HepG2 (cell line): ENCODE measurements around the gene ABHD6.
"Not testable (repeated sequence)": the region's sequence is repeated elsewhere in the genome, so short reads cannot be mapped to it uniquely, and the experiment has no call there.

Experiments
- KDM1A ChIP-seq: IDR thresholded peaks from 2 replicates; pipeline ENCODE4 v1.6.1; 2016; ENCODE audit warnings: missing compliant biosample characterization
- MBD4 ChIP-seq: IDR thresholded peaks from 2 replicates; pipeline ENCODE4 v1.6.1; 2012; ENCODE audit warnings: low read length, inconsistent platforms, borderline replicate concordance
- NFIC ChIP-seq: IDR thresholded peaks from 2 replicates; pipeline ENCODE4 v1.6.1; 2012; ENCODE audit warnings: mild to moderate bottlenecking, low read length, inconsistent platforms
- TP53 ChIP-seq: sonication (generic); formaldehyde crosslinking; conservative IDR thresholded peaks from 2 replicates; pipeline ENCODE4 v1.4.0; 2020; ENCODE audit warnings: missing genetic modification reagents
- ZSCAN5A ChIP-seq: sonication (generic); formaldehyde crosslinking; IDR thresholded peaks from 2 replicates; pipeline ENCODE4 v1.8.0; 2022; ENCODE audit warnings: mild to moderate bottlenecking, missing genetic modification reagents, borderline replicate concordance
- ZZZ3 ChIP-seq: sonication (generic); formaldehyde crosslinking; IDR thresholded peaks from 2 replicates; pipeline ENCODE4 v1.4.0; 2020; ENCODE audit warnings: missing genetic modification reagents, mild to moderate bottlenecking, borderline replicate concordance

DNA sequence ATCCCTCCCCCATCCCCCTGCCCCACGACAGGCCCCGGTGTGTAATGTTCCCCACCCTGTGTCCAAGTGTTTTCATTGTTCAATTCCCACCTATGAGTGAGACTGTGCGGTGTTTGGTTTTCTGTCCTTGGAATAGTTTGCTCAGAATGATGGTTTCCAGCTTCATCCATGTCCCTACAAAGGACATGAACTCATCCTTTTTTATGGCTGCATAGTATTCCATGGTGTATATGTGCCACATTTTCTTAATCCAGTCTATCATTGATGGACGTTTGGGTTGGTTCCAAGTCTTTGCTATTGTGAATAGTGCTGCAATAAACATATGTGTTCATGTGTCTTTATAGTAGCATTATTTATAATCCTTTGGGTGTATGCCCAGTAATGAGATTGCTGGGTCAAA, 5.3 kb downstream of the ABHD6 start:
- not testable (repeated sequence) for TF ChIP-seq NFIC; ZZZ3; TP53 (CRISPR knock-in tag); KDM1A; MBD4; ZSCAN5A (CRISPR knock-in tag)
